Large intestine (tissue), 3 donors: ENCODE data around the gene SCYL1. TPM values are rescaled to one million over a fixed set of nuclear protein-coding genes. Genes with fewer than 3 reads are reported as not detected.

ENCODE experiments used
- DNase-seq, 2 donors: peaks; one replicate each; pipeline versions ENCODE4 v3.0.0 to v3.0.0-alpha.2; 2013
- H3K27ac ChIP-seq: one replicate; pipeline ENCODE4 v1.5.1; 2013; ENCODE audit warnings: low read length
- H3K27me3 ChIP-seq: 2 replicates; pipeline ENCODE4 v1.6.1; 2013; ENCODE audit warnings: low read length; ENCODE audit not compliant: control insufficient read depth, insufficient read depth
- H3K36me3 ChIP-seq: 2 replicates; pipeline ENCODE4 v1.6.1; 2013; ENCODE audit warnings: low read length; ENCODE audit not compliant: control insufficient read depth, insufficient read depth
- H3K4me1 ChIP-seq: one replicate; pipeline ENCODE4 v1.6.1; 2013; ENCODE audit warnings: low read length; ENCODE audit not compliant: control insufficient read depth, insufficient read depth
- H3K4me3 ChIP-seq: one replicate; pipeline ENCODE4 v1.5.1; 2013; ENCODE audit warnings: low read length
- H3K9me3 ChIP-seq: one replicate; pipeline ENCODE4 v1.6.1; 2013; ENCODE audit warnings: mild to moderate bottlenecking, low read depth, low read length, moderate library complexity; ENCODE audit not compliant: control insufficient read depth
- WGBS: methylation state at CpG from one replicate; pipeline ENCODE4 v1.1.5; 2013; ENCODE audit warnings: low lambda C conversion rate; ENCODE audit not compliant: insufficient coverage; 5-methylcytosine and 5-hydroxymethylcytosine counted together
- polyA plus RNA-seq: library from polyadenylated mRNA; unstranded; fragments of 120-200 nt; gene quantifications from one replicate; pipeline ENCODE4 v1.2.1, GENCODE V29; 2013

SCYL1 gene
- polyA plus RNA-seq, 1 donor = 50.7 TPM

GRCh38 chr11:65493367-65494176 is 31.3 kb upstream of the SCYL1 start:
- no peak for DNase-seq

DNA sequence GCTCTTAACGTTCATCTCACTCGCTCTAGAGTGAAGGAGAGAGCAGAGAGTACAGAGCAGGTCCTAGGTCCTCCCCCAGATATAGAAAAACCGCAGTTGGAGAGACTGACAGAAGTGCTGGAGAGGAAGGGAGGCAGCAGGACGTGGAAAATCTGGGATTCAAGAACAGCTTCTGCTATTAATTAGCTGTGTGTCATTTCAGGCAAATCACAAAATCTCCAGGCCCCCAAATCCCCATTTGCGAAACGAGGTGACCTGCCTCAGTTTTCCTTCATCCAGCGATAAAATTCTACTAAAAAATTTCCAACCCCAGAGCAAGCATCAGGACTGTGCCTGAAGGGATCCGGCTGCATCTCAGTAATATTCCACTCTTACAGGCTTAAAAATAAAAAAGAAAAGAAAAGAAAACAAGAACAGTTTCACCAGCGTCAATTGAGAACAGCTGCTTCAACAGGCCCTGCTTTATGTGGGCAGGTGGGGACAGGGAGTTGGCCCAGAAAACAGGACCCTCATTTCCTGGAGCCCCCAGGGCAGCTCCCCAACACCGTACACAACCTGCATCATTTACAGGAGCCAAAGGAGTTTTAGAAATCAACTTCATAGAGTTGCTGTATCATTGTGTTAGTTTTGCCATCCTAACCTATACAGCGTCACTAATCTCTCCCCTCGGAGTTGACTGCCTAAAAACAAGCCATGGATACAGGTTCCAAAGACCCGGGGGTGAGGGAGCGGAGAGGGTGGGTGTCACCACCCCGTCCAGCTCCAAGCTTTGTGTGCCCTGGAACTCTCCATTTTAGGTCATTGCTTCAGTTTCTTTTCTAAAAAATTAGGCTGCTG is 28.4 kb upstream of the SCYL1 start:
- Histone ChIP-seq H3K27me3 (no peaks in the 10 kb centered on the region), H3K4me1 (peaks cover 36% of the 10 kb centered on the region), H3K36me3 (peaks cover 3% of the 10 kb centered on the region), H3K9me3 (no peaks in the 10 kb centered on the region), H3K27ac (peak overlapping the region; percentile 97), H3K4me3 (peak overlapping the region; percentile 32)
- peak in 1 of 2 donors; percentile 53 for DNase-seq
- WGBS = 83% methylated on average over 3 of the region's 15 CpGs

More at GRCh38 chr11:65493367-65494176, 31.3 kb upstream of the SCYL1 start:
- WGBS = 93% methylated on average over 2 of the region's 12 CpGs
- H3K9me3 ChIP-seq = no peaks in the 10 kb centered on the region
- no peaks in the 10 kb centered on the region for H3K36me3 ChIP-seq
- no peak overlapping the region for H3K4me3 ChIP-seq
- H3K27me3 ChIP-seq = no peaks in the 10 kb centered on the region
- peaks cover 65% of the 10 kb centered on the region for H3K4me1 ChIP-seq
- peak overlapping the region; percentile 81 for H3K27ac ChIP-seq

GRCh38 chr11:65497141-65498041 is 27.5 kb upstream of the SCYL1 start:
- Histone ChIP-seq H3K4me3 (peak overlapping the region; percentile 85), H3K27ac (peak overlapping the region; percentile 98), H3K36me3 (peaks cover 8% of the 10 kb centered on the region), H3K4me1 (peaks cover 27% of the 10 kb centered on the region), H3K27me3 (no peaks in the 10 kb centered on the region), H3K9me3 (no peaks in the 10 kb centered on the region)
- DNase-seq = peak; percentile 99 to 100
- no CpG with 5 or more reads among the region's 61 CpGs for WGBS

- Histone ChIP-seq H3K27ac (peak overlapping the region; percentile 98), H3K9me3 (peaks cover 5% of the 10 kb centered on the region), H3K36me3 (peaks cover 12% of the 10 kb centered on the region), H3K4me3 (peak overlapping the region; percentile 85), H3K4me1 (peaks cover 20% of the 10 kb centered on the region), H3K27me3 (no peaks in the 10 kb centered on the region)
- WGBS = no CpG with 5 or more reads among the region's 24 CpGs
- peak in 1 of 2 donors; percentile 79 for DNase-seq
Measured at GRCh38 chr11:65498042-65498726, 26.7 kb upstream of the SCYL1 start.

GRCh38 chr11:65498727-65498976 is 26.2 kb upstream of the SCYL1 start:
- H3K36me3 ChIP-seq = peaks cover 13% of the 10 kb centered on the region
- no peak for DNase-seq
- 0% methylated on average over 2 of the region's 6 CpGs for WGBS
- peak overlapping the region; percentile 98 for H3K27ac ChIP-seq
- peak overlapping the region; percentile 85 for H3K4me3 ChIP-seq
- peaks cover 18% of the 10 kb centered on the region for H3K4me1 ChIP-seq
- peaks cover 7% of the 10 kb centered on the region for H3K9me3 ChIP-seq
- no peaks in the 10 kb centered on the region for H3K27me3 ChIP-seq

DNA sequence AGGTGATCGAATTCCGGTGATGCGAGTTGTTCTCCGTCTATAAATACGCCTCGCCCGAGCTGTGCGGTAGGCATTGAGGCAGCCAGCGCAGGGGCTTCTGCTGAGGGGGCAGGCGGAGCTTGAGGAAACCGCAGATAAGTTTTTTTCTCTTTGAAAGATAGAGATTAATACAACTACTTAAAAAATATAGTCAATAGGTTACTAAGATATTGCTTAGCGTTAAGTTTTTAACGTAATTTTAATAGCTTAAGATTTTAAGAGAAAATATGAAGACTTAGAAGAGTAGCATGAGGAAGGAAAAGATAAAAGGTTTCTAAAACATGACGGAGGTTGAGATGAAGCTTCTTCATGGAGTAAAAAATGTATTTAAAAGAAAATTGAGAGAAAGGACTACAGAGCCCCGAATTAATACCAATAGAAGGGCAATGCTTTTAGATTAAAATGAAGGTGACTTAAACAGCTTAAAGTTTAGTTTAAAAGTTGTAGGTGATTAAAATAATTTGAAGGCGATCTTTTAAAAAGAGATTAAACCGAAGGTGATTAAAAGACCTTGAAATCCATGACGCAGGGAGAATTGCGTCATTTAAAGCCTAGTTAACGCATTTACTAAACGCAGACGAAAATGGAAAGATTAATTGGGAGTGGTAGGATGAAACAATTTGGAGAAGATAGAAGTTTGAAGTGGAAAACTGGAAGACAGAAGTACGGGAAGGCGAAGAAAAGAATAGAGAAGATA is 25.7 kb upstream of the SCYL1 start, which contains the start of gene MALAT1:
TSS of gene MALAT1 (plus strand) at position 69 of the 736 bp plus-strand sequence.
- 1% methylated on average over 13 of the region's 24 CpGs for WGBS
- peak; percentile 94 to 96 for DNase-seq
- peak within 1 kb of the TSS; percentile 85 for H3K4me3 ChIP-seq
- H3K4me1 ChIP-seq = peaks cover 18% of the 10 kb centered on the region
- H3K36me3 ChIP-seq = peaks cover 16% of the 10 kb centered on the region
- peaks cover 10% of the 10 kb centered on the region for H3K9me3 ChIP-seq
- peak within 1 kb of the TSS; percentile 98 for H3K27ac ChIP-seq
- no peaks in the 10 kb centered on the region for H3K27me3 ChIP-seq

DNA sequence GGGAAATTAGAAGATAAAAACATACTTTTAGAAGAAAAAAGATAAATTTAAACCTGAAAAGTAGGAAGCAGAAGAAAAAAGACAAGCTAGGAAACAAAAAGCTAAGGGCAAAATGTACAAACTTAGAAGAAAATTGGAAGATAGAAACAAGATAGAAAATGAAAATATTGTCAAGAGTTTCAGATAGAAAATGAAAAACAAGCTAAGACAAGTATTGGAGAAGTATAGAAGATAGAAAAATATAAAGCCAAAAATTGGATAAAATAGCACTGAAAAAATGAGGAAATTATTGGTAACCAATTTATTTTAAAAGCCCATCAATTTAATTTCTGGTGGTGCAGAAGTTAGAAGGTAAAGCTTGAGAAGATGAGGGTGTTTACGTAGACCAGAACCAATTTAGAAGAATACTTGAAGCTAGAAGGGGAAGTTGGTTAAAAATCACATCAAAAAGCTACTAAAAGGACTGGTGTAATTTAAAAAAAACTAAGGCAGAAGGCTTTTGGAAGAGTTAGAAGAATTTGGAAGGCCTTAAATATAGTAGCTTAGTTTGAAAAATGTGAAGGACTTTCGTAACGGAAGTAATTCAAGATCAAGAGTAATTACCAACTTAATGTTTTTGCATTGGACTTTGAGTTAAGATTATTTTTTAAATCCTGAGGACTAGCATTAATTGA is 25.0 kb upstream of the SCYL1 start:
- H3K27ac ChIP-seq = peak overlapping the region; percentile 98
- no peaks in the 10 kb centered on the region for H3K27me3 ChIP-seq
- H3K36me3 ChIP-seq = peaks cover 23% of the 10 kb centered on the region
- H3K4me3 ChIP-seq = peak overlapping the region; percentile 85
- no peak for DNase-seq
- peaks cover 16% of the 10 kb centered on the region for H3K4me1 ChIP-seq
- WGBS = 0% methylated on average over 3 of the region's 3 CpGs
- peaks cover 17% of the 10 kb centered on the region for H3K9me3 ChIP-seq

GRCh38 chr11:65500387-65501185 is 24.3 kb upstream of the SCYL1 start:
- Histone ChIP-seq H3K27ac (peak overlapping the region; percentile 98), H3K9me3 (peaks cover 23% of the 10 kb centered on the region), H3K4me1 (peaks cover 23% of the 10 kb centered on the region), H3K4me3 (peak overlapping the region; percentile 85), H3K36me3 (peaks cover 30% of the 10 kb centered on the region), H3K27me3 (no peaks in the 10 kb centered on the region)
- peak in 1 of 2 donors; percentile 60 for DNase-seq
- 0% methylated on average over 6 of the region's 20 CpGs for WGBS
